Thyroid gland (tissue), 4 donors: ENCODE data around the gene TECPR2. TPM values are rescaled to one million over a fixed set of nuclear protein-coding genes. Genes with fewer than 3 reads are reported as not detected.

ENCODE experiments used
- DNase-seq, 2 donors: peaks; one replicate each; pipeline ENCODE4 v3.0.0-alpha.2; 2019
- H3K27ac ChIP-seq, 3 donors: fragments of 200-600 bp; sonication (generic); 1 replicate in 2 of 3; 2 replicates in 1 of 3; pipeline ENCODE4 v1.5.1; 2016 to 2019; ENCODE audit warnings: mild to moderate bottlenecking in 1 of 3, moderate library complexity in 1 of 3
- H3K27me3 ChIP-seq: fragments of 200-600 bp; sonication (generic); one replicate; pipeline ENCODE4 v1.5.1; 2019
- H3K36me3 ChIP-seq, 2 donors: fragments of 200-600 bp; sonication (generic); one replicate each; pipeline ENCODE4 v1.5.1; 2016 to 2019
- H3K4me1 ChIP-seq, 2 donors: fragments of 200-600 bp; sonication (generic); one replicate each; pipeline ENCODE4 v1.5.1; 2017 to 2019
- H3K4me3 ChIP-seq, 3 donors: fragments of 200-600 bp; sonication (generic); replicated peaks in 1 of 3; 1 replicate in 2 of 3; 2 replicates in 1 of 3; pipeline ENCODE4 v1.5.1; 2016; ENCODE audit warnings: mild to moderate bottlenecking in 1 of 3
- H3K9me3 ChIP-seq: fragments of 200-600 bp; sonication (generic); one replicate; pipeline ENCODE4 v1.5.1; 2017
- POLR2A ChIP-seq, 2 donors: fragments of 450-650 bp; IDR thresholded peaks; one replicate each; pipeline ENCODE4 v1.6.1; 2017; ENCODE audit warnings: antibody characterized with exemption in 2 of 2, mild to moderate bottlenecking in 2 of 2, moderate library complexity in 1 of 2
- WGBS, 2 donors: methylation state at CpG; one replicate each; pipeline ENCODE4 v1.1.5; 2017; 5-methylcytosine and 5-hydroxymethylcytosine counted together
- intact Hi-C: fragments of 100-400 bp; cut with DNase I; formaldehyde crosslinking; loops from one replicate; pipeline ENCODE4 v1.15.1; 2023
- total RNA-seq, 4 donors: library from RNA; depleted of rRNA; stranded (reverse); fragments of >200 nt; gene quantifications; one replicate each; pipeline ENCODE4 v1.2.3, GENCODE V29; 2016
- TF ChIP-seq, protein P1 (sequence below), 6 experiments: fragments of 200-600 bp in 3 of 6; fragments of 450-650 bp in 3 of 6; sonication (generic) in 3 of 6; IDR thresholded peaks; one replicate each; pipeline ENCODE4 v1.5.1; 2016 to 2019; ENCODE audit warnings: antibody characterized with exemption in 6 of 6, mild to moderate bottlenecking in 2 of 6, inconsistent platforms in 1 of 6, moderate library complexity in 1 of 6

Gene TECPR2
- total RNA-seq, 4 donors from 2014 or later, result 11.8 to 23.8 (median 19.0) TPM

- Histone ChIP-seq H3K9me3 (no peaks in the 10 kb centered on the region), H3K27ac (no peak overlapping the region), H3K36me3 (peaks cover 0 to 19% of the 10 kb centered on the region in 2 donors), H3K27me3 (no peaks in the 10 kb centered on the region), H3K4me3 (no peak overlapping the region), H3K4me1 (no peaks in the 10 kb centered on the region)
- no peak for TF ChIP-seq POLR2A (IDR thresholded peaks at IDR 0.05)
- TF ChIP-seq, protein P1, sequence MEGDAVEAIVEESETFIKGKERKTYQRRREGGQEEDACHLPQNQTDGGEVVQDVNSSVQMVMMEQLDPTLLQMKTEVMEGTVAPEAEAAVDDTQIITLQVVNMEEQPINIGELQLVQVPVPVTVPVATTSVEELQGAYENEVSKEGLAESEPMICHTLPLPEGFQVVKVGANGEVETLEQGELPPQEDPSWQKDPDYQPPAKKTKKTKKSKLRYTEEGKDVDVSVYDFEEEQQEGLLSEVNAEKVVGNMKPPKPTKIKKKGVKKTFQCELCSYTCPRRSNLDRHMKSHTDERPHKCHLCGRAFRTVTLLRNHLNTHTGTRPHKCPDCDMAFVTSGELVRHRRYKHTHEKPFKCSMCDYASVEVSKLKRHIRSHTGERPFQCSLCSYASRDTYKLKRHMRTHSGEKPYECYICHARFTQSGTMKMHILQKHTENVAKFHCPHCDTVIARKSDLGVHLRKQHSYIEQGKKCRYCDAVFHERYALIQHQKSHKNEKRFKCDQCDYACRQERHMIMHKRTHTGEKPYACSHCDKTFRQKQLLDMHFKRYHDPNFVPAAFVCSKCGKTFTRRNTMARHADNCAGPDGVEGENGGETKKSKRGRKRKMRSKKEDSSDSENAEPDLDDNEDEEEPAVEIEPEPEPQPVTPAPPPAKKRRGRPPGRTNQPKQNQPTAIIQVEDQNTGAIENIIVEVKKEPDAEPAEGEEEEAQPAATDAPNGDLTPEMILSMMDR (IDR thresholded peaks at IDR 0.05), result no peak
- no peak for DNase-seq
- intact Hi-C loops, result no loop called here
- 93 to 96% methylated on average over 6 of the region's 6 CpGs for WGBS, 2 donors
Observed at GRCh38 chr14:102464846-102465341, 102.2 kb downstream of the TECPR2 start.

DNA sequence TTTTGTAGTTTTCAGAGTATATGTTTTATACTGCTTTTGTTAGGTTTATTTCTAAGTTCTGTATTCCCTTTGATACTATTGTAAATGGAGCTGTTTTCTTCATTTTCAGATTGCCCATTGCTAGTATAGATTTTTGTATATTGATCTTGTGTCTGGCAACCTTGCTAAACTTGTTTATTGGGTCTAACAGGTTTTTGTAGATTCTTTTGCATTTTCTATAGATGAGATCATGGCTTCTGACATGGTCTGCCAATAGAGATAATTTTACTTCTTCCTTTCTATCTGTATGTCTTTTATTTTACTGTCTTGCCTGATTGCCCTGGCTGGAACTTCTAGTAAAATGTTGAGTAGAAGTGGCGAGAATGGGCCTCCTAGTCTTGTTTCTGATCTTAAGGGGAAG, 106.5 kb downstream of the TECPR2 start:
- WGBS, 2 donors, result 98 to 100% methylated on average over 1 of the region's 1 CpG
- no peak for TF ChIP-seq POLR2A (IDR thresholded peaks at IDR 0.05)
- TF ChIP-seq, protein P1 (IDR thresholded peaks at IDR 0.05), result no peak
- H3K36me3 ChIP-seq, result peaks cover 0 to 19% of the 10 kb centered on the region in 2 donors
- no peaks in the 10 kb centered on the region for H3K9me3 ChIP-seq
- no peak overlapping the region for H3K4me3 ChIP-seq
- no peaks in the 10 kb centered on the region for H3K27me3 ChIP-seq
- peaks cover 11 to 15% of the 10 kb centered on the region in 2 donors for H3K4me1 ChIP-seq
- DNase-seq, result no peak
- H3K27ac ChIP-seq, result no peak overlapping the region
- intact Hi-C loops, result no loop called here

DNA sequence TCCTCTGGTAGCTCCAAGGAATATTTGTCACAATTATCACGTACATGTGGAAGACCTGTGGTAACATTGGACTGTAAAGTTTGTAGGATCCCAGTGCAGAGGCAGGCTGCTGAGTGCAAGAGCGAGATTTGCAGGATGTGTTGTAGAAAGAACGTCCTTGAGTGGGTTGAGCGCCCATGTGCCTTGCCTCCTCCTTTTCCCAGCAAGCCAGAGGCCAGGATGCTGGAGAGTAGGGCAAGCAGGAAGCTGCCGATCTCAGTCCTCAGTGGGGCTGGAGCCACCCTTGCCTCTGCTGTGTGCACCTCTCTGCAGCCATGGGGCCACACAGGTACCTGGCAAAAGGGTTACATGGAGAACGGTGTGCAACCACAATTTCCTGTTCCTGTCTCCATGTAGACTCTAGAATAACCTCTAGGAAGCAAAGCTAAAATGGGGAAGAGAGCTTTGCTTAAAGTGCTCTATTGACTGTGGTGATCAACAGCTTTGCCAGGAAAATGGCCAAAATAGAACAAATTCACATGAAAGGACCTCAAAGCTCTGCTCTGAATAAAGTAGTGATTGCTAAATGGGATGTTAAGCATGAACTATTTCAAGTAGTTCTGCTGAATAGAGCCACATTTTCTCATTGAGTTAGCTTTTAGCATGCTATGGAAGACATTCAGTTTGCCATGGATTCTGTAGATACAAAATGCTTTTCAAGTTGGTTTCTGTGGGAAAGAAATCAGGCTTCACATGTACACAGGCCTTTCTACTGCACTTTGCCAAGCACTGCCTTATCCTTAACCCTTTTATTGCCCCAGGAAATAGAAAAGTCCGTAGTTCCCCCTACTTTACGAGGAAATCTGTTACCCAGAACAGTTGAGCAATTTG, 109.4 kb downstream of the TECPR2 start:
- no peak overlapping the region for H3K4me3 ChIP-seq
- peaks cover 11 to 23% of the 10 kb centered on the region in 2 donors for H3K4me1 ChIP-seq
- peak in 1 of 2 donors; percentile 10 for DNase-seq
- H3K36me3 ChIP-seq, result no peaks in the 10 kb centered on the region
- intact Hi-C loops, result no loop called here
- TF ChIP-seq POLR2A (IDR thresholded peaks at IDR 0.05), result no peak
- TF ChIP-seq, protein P1 (IDR thresholded peaks at IDR 0.05), result no peak
- H3K9me3 ChIP-seq, result no peaks in the 10 kb centered on the region
- no peaks in the 10 kb centered on the region for H3K27me3 ChIP-seq
- H3K27ac ChIP-seq, result peak overlapping the region; percentile 31 to 56 (median 51)
- WGBS, 2 donors, result 81 to 84% methylated on average over 8 of the region's 8 CpGs

- Histone ChIP-seq H3K4me3 (no peak overlapping the region), H3K36me3 (no peaks in the 10 kb centered on the region), H3K4me1 (peaks cover 11 to 23% of the 10 kb centered on the region in 2 donors), H3K27ac (peak overlapping the region; percentile 31 to 56 (median 51)), H3K9me3 (no peaks in the 10 kb centered on the region), H3K27me3 (no peaks in the 10 kb centered on the region)
- TF ChIP-seq POLR2A (IDR thresholded peaks at IDR 0.05), result no peak
- TF ChIP-seq, protein P1 (IDR thresholded peaks at IDR 0.05), result no peak
- DNase-seq, result peak; percentile 47 to 65
- WGBS, 2 donors, result 62 to 78% methylated on average over 6 to 9 of the region's 9 CpGs
- intact Hi-C loops, result no loop called here
Observed at GRCh38 chr14:102472791-102473150, 110.0 kb downstream of the TECPR2 start.

GRCh38 chr14:102473559-102473958, 110.8 kb downstream of the TECPR2 start:
- Histone ChIP-seq H3K27me3 (no peaks in the 10 kb centered on the region), H3K4me1 (peaks cover 11 to 23% of the 10 kb centered on the region in 2 donors), H3K27ac (no peak overlapping the region), H3K4me3 (no peak overlapping the region), H3K36me3 (no peaks in the 10 kb centered on the region), H3K9me3 (no peaks in the 10 kb centered on the region)
- intact Hi-C loops, result no loop called here
- TF ChIP-seq POLR2A (IDR thresholded peaks at IDR 0.05), result no peak
- TF ChIP-seq, protein P1 (IDR thresholded peaks at IDR 0.05), result no peak
- 98 to 99% methylated on average over 2 of the region's 2 CpGs for WGBS, 2 donors
- no peak for DNase-seq
